Gastrocnemius medialis (tissue), 4 donors: ENCODE results near the gene CDH3.

Experiments
- POLR2A ChIP-seq, 2 donors: fragments of 450-650 bp; IDR thresholded peaks; one replicate each; pipeline ENCODE4 v1.6.1; 2017; ENCODE audit warnings: antibody characterized with exemption in 2 of 2, mild to moderate bottlenecking in 2 of 2, moderate library complexity in 2 of 2
- TF ChIP-seq, protein P1 (sequence below), 5 experiments: fragments of 450-650 bp in 3 of 5; fragments of 200-600 bp in 2 of 5; sonication (generic) in 2 of 5; IDR thresholded peaks in 4 of 5; conservative IDR thresholded peaks in 1 of 5; 1 replicate in 4 of 5; 2 replicates in 1 of 5; pipeline ENCODE4 v1.5.1; 2016 to 2019; ENCODE audit warnings: antibody characterized with exemption in 5 of 5, mild to moderate bottlenecking in 3 of 5, moderate library complexity in 3 of 5

DNA sequence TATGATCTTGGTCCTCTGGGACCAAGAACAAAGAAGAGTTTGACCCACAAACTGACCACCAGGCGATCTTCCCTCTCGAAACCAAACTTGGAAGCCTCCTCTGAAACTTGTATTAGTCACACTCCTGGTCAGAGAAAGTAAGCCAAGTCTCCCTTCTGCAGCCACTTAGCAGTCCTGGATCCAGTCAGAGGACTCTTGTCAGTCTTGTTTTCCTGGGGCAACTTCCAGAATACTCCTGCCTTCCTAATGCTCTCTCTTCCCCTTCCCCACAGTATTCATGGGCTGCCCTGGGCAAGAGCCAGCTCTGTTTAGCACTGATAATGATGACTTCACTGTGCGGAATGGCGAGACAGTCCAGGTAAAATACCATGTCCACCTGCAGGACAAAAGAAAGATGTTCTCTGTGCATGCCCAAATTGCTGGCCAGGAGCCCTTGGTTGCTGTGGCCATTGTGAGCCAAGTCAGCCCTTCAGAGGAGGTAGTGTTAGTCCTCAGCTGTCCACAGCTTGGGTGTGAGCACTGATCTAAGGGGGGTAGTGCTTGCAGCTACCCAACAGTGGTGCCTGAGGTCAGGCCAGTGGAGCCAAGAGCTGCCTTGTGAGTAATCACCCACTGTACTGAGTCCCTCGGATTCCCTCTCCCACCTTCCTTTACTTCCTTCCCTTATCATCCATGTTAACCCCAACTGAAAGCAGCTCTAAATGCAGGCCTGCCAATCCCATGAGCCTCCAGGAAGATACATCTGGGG is 31.2 kb downstream of the CDH3 start:
- TF ChIP-seq, protein P1, sequence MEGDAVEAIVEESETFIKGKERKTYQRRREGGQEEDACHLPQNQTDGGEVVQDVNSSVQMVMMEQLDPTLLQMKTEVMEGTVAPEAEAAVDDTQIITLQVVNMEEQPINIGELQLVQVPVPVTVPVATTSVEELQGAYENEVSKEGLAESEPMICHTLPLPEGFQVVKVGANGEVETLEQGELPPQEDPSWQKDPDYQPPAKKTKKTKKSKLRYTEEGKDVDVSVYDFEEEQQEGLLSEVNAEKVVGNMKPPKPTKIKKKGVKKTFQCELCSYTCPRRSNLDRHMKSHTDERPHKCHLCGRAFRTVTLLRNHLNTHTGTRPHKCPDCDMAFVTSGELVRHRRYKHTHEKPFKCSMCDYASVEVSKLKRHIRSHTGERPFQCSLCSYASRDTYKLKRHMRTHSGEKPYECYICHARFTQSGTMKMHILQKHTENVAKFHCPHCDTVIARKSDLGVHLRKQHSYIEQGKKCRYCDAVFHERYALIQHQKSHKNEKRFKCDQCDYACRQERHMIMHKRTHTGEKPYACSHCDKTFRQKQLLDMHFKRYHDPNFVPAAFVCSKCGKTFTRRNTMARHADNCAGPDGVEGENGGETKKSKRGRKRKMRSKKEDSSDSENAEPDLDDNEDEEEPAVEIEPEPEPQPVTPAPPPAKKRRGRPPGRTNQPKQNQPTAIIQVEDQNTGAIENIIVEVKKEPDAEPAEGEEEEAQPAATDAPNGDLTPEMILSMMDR (IDR thresholded peaks at IDR 0.05 in 4 of 5, conservative IDR thresholded peaks at IDR 0.05 in 1 of 5), result no peak
- TF ChIP-seq POLR2A (IDR thresholded peaks at IDR 0.05), result no peak
